GM23248 (cell line): ENCODE results near the gene MAPK8. TPM values are rescaled to one million over a fixed set of nuclear protein-coding genes. Genes with fewer than 3 reads are reported as not detected.

ENCODE experiments used
- DNase-seq: peaks from one replicate; pipeline ENCODE4 v3.0.0-alpha.2; 2015
- H2AFZ ChIP-seq: fragments of 200-600 bp; sonication (generic); 2 replicates; pipeline ENCODE4 v1.6.1; 2016; ENCODE audit warnings: antibody characterized with exemption
- H3F3A ChIP-seq: fragments of 200-600 bp; sonication (generic); 2 replicates; pipeline ENCODE4 v1.6.1; 2016; ENCODE audit warnings: mild to moderate bottlenecking, antibody characterized with exemption, mixed run types; ENCODE audit not compliant: insufficient read depth
- H3K27ac ChIP-seq: fragments of 200-600 bp; sonication (generic); 2 replicates; pipeline ENCODE4 v1.5.1; 2016; ENCODE audit warnings: mild to moderate bottlenecking
- H3K27me3 ChIP-seq: fragments of 200-600 bp; sonication (generic); replicated peaks from 2 replicates; pipeline ENCODE4 v1.6.1; 2016; ENCODE audit warnings: mild to moderate bottlenecking; ENCODE audit not compliant: insufficient read depth
- H3K36me3 ChIP-seq: fragments of 200-600 bp; sonication (generic); 2 replicates; pipeline ENCODE4 v1.6.1; 2016; ENCODE audit warnings: low read depth, mild to moderate bottlenecking
- H3K4me1 ChIP-seq: fragments of 200-600 bp; sonication (generic); 2 replicates; pipeline ENCODE4 v1.6.1; 2016; ENCODE audit warnings: mild to moderate bottlenecking; ENCODE audit not compliant: insufficient read depth
- H3K4me2 ChIP-seq: fragments of 200-600 bp; sonication (generic); one replicate; pipeline ENCODE4 v1.6.1; 2016; ENCODE audit warnings: mild to moderate bottlenecking; ENCODE audit not compliant: unreplicated experiment
- H3K4me3 ChIP-seq: fragments of 200-600 bp; sonication (generic); 2 replicates; pipeline ENCODE4 v1.5.1; 2016; ENCODE audit warnings: mild to moderate bottlenecking
- H3K79me2 ChIP-seq: fragments of 200-600 bp; sonication (generic); 2 replicates; pipeline ENCODE4 v1.6.1; 2016; ENCODE audit warnings: mild to moderate bottlenecking; ENCODE audit not compliant: insufficient read depth
- H3K9ac ChIP-seq: fragments of 200-600 bp; sonication (generic); 2 replicates; pipeline ENCODE4 v1.6.1; 2016; ENCODE audit warnings: mild to moderate bottlenecking
- H3K9me2 ChIP-seq: fragments of 200-600 bp; sonication (generic); 2 replicates; pipeline ENCODE4 v1.6.1; 2016; ENCODE audit warnings: mixed run types, mild to moderate bottlenecking, moderate library complexity; ENCODE audit not compliant: insufficient read depth
- H3K9me3 ChIP-seq: fragments of 200-600 bp; sonication (generic); one replicate; pipeline ENCODE4 v1.6.1; 2017; ENCODE audit warnings: low read depth
- H4K20me1 ChIP-seq: fragments of 200-600 bp; sonication (generic); 2 replicates; pipeline ENCODE4 v1.6.0; 2016; ENCODE audit not compliant: insufficient read depth
- EZH2 ChIP-seq: fragments of 200-600 bp; sonication (generic); IDR thresholded peaks from 2 replicates; pipeline ENCODE4 v1.6.1; 2018; ENCODE audit warnings: antibody characterized with exemption, mild to moderate bottlenecking; ENCODE audit not compliant: insufficient read depth, poor library complexity, severe bottlenecking
- EZH2phosphoT487 ChIP-seq: fragments of 200-600 bp; sonication (generic); IDR thresholded peaks from 2 replicates; pipeline ENCODE4 v1.6.1; 2018; ENCODE audit warnings: antibody characterized with exemption, moderate library complexity, mild to moderate bottlenecking, low read depth; ENCODE audit not compliant: insufficient read depth
- WGBS, 2 experiments: methylation state at CpG; one replicate each; pipeline ENCODE4 v1.1.6; 2015 to 2017; ENCODE audit warnings: low lambda C conversion rate in 2 of 2, low coverage in 1 of 2; ENCODE audit errors: missing lambda C conversion rate in 2 of 2; 5-methylcytosine and 5-hydroxymethylcytosine counted together
- in situ Hi-C: fragments of 300-500 bp; cut with MboI; formaldehyde crosslinking; loops from 2 replicates; pipeline ENCODE4 v1.15.0; 2020
- polyA plus RNA-seq: library from polyadenylated mRNA; unstranded; fragments of >200 nt; fragmentation: Nextera tagmentation; extraction: Ambion mirVana; gene quantifications from 2 replicates; pipeline ENCODE4 v1.2.1, GENCODE V29; 2016
- total RNA-seq: library from RNA; depleted of rRNA; stranded (reverse); fragments of >200 nt; shearing (Covaris generic); gene quantifications from 2 replicates; pipeline ENCODE4 v1.2.3, GENCODE V29; 2014

MAPK8 gene
- total and polyA plus RNA-seq, 2 experiments from 2014 or later: 44.4 to 78.7 TPM

DNA sequence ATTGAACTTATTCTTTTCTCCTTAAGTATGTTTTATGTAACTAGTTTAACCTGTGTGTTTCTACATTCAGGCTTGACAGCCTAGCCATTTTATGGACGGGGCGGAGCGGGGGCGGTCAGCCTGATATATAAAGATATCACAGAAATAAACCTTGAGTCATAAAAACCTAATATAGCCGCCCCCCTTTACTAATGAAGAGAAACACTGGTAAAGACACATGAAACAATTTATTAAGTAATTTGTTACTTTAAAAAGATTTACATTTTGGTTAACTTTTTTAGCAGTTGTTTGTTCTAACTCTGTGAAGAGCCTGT lies 84.0 kb downstream of the MAPK8 start:
- Histone ChIP-seq H3K9me2 (peaks cover 4% of the 10 kb centered on the region; the same call in 1 of the 2 replicates), H3K36me3 (no peaks in the 10 kb centered on the region), H3K9ac (no peak overlapping the region), H3K9me3 (no peaks in the 10 kb centered on the region), H3K27ac (no peak overlapping the region), H3K4me1 (peaks cover 28% of the 10 kb centered on the region), H3K79me2 (peaks cover 98% of the 10 kb centered on the region), H3K4me3 (no peak overlapping the region), H3K4me2 (no peak overlapping the region), H3K27me3 (no peaks in the 10 kb centered on the region), H2AFZ (no peak overlapping the region), H3F3A (0 out of 2 replicates have a peak, but pooled peaks cover 10% of the 10 kb centered on the region), H4K20me1 (peaks cover 8% of the 10 kb centered on the region)
- no peak for DNase-seq
- WGBS, 2 experiments: 96 to 97% methylated on average over 5 of the region's 5 CpGs
- in situ Hi-C loops: no loop called here
- no peak for TF ChIP-seq EZH2
- TF ChIP-seq EZH2phosphoT487: no peak

DNA sequence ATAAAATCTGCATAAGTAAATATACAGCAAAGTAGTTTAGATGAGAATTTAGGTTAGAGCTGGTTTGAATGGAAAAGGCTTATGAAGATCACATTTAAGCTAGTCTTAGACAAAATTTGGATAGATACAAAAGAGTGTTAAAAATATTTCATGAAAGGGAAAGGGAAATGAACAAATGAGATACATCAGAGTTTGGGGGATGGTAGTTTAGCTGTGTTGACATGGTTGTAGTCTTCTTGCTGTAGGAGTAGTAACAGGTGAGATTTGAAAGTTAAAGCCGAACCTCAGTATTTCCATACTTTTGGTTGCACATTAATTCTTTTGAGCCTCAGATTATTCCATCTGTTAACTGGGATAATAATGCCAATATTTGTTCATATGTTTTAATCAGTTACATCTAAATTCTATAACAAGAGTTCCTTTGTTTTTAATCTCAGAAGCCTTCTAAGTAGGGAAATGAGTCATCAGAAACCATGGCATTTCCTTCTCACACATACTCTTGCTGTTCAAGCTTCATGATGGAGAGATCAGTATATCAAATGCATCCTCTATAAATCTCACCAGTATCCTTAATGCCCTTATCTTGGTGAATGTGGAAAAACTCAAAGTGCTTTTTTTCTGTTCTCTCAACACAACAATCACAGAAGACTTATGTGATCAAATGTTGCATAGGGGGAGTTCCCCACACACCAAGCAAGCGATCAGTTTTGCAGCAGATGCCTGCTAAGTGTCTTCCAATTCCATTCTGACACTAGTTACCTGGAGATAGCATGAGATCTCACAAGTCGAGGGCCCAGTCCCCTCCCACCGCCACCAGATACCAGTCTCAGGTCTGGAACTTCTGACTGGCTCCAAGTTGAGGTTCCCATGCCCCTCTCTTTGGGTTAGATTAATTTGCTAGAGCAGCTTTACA lies 84.7 kb downstream of the MAPK8 start:
- Histone ChIP-seq H3K9me3 (no peaks in the 10 kb centered on the region), H3F3A (0 out of 2 replicates have a peak, but pooled peaks cover 10% of the 10 kb centered on the region), H3K27me3 (no peaks in the 10 kb centered on the region), H3K79me2 (peaks cover 98% of the 10 kb centered on the region), H3K4me2 (no peak overlapping the region), H3K4me1 (peaks cover 28% of the 10 kb centered on the region), H3K36me3 (no peaks in the 10 kb centered on the region), H2AFZ (no peak overlapping the region), H4K20me1 (peaks cover 5% of the 10 kb centered on the region; the same call in 1 of the 2 replicates), H3K4me3 (no peak overlapping the region), H3K9me2 (peaks cover 4% of the 10 kb centered on the region; the same call in 1 of the 2 replicates), H3K9ac (no peak overlapping the region), H3K27ac (no peak overlapping the region)
- WGBS, 2 experiments: 64 to 71% methylated on average over 4 of the region's 4 CpGs
- in situ Hi-C loops: no loop called here
- no peak for TF ChIP-seq EZH2phosphoT487
- TF ChIP-seq EZH2: no peak
- DNase-seq: peak; percentile 71

DNA sequence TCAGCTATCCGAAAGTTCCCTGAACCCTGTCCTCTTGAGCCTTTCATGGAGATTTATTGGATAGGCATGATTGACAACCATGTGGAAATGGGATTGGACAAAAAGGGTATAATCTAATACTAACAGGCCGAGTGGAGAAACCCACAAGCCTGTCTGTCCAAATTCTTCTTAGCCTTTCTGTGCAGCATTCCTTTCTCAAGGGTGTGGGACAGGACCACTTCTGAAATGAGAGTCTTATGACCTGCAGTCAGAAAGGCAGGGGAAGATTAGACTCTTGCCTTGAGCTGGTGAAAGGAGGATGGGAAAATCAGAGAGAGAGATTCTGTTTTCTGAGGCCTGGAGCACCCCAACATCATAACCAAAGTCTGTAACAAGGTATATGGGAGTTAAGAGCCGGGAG lies 85.5 kb downstream of the MAPK8 start:
- no peak overlapping the region for H3K9ac ChIP-seq
- no peaks in the 10 kb centered on the region for H3K9me3 ChIP-seq
- H3K27me3 ChIP-seq: no peaks in the 10 kb centered on the region
- TF ChIP-seq EZH2phosphoT487 (no peak), EZH2 (no peak)
- no peak overlapping the region for H3K27ac ChIP-seq
- in situ Hi-C loops: no loop called here
- DNase-seq: no peak
- H3K9me2 ChIP-seq: peaks cover 4% of the 10 kb centered on the region; the same call in 1 of the 2 replicates
- no peak overlapping the region for H3K4me3 ChIP-seq
- H3K79me2 ChIP-seq: peaks cover 97% of the 10 kb centered on the region
- no peaks in the 10 kb centered on the region for H3K36me3 ChIP-seq
- peaks cover 28% of the 10 kb centered on the region for H3K4me1 ChIP-seq
- 0 out of 2 replicates have a peak, but pooled peaks cover 10% of the 10 kb centered on the region for H3F3A ChIP-seq
- 98% methylated on average over 3 of the region's 3 CpGs for WGBS, 2 experiments
- no peak overlapping the region for H2AFZ ChIP-seq
- H3K4me2 ChIP-seq: no peak overlapping the region
- peaks cover 5% of the 10 kb centered on the region; the same call in 1 of the 2 replicates for H4K20me1 ChIP-seq

DNA sequence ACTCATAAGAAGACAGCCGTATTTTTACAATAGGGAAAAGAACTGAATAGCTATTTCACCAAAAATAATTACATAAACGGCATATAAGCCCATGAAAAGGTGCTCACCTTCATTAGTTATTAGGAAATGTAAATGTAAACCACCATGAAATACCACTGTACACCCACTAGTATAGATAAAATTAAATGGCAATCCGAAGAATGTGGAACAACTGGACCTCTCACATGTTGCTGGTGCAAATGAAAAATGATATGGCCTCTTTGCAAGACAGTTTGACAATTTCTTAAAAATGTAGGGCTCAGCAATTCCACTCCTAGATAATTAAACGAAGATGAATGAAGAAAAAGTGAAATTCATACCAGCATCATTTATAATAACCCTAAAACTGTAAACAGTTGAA lies 91.8 kb downstream of the MAPK8 start:
- peaks cover 4% of the 10 kb centered on the region; the same call in 1 of the 2 replicates for H3K9me2 ChIP-seq
- no peak overlapping the region for H3K4me2 ChIP-seq
- H4K20me1 ChIP-seq: 0 out of 2 replicates have a peak, but pooled peaks cover 5% of the 10 kb centered on the region
- no peak overlapping the region for H2AFZ ChIP-seq
- TF ChIP-seq EZH2 (no peak), EZH2phosphoT487 (no peak)
- H3K4me1 ChIP-seq: peaks cover 26% of the 10 kb centered on the region
- peaks cover 96% of the 10 kb centered on the region for H3K79me2 ChIP-seq
- H3K36me3 ChIP-seq: no peaks in the 10 kb centered on the region
- no peak overlapping the region for H3K9ac ChIP-seq
- no peak for DNase-seq
- H3K27ac ChIP-seq: no peak overlapping the region
- H3K9me3 ChIP-seq: no peaks in the 10 kb centered on the region
- H3K4me3 ChIP-seq: no peak overlapping the region
- no peaks in the 10 kb centered on the region for H3K27me3 ChIP-seq
- in situ Hi-C loops: no loop called here
- WGBS, 2 experiments: 88 to 90% methylated on average over 4 of the region's 4 CpGs
- peaks cover 23% of the 10 kb centered on the region for H3F3A ChIP-seq
